Lung (tissue), 12 donors: ENCODE data around the gene MYO16. TPM values are rescaled to one million over a fixed set of nuclear protein-coding genes. Genes with fewer than 3 reads are reported as not detected.

Source experiments
- ATAC-seq: fragments of 200-7000 bp; cut with Tn5 transposase; one replicate; pipeline ENCODE4 v1.9.1; 2020; ENCODE audit warnings: moderate number of reproducible peaks; ENCODE audit not compliant: insufficient read depth, low FRiP score
- DNase-seq, 3 donors: peaks; one replicate each; pipeline ENCODE4 v3.0.0-alpha.2; 2013 to 2017
- H3K27ac ChIP-seq, 2 donors: one replicate each; pipeline ENCODE4 v1.5.1; 2013; ENCODE audit warnings: mild to moderate bottlenecking in 2 of 2, moderate library complexity in 2 of 2, control low read depth in 1 of 2, inconsistent platforms in 1 of 2, low read depth in 1 of 2, low read length in 1 of 2
- H3K27me3 ChIP-seq, 3 donors: one replicate each; pipeline ENCODE4 v1.5.1; 2013; ENCODE audit warnings: low read length in 2 of 3; ENCODE audit not compliant: control insufficient read depth in 3 of 3, insufficient read depth in 3 of 3
- H3K36me3 ChIP-seq, 4 donors: one replicate each; pipeline ENCODE4 v1.5.1; 2013; ENCODE audit warnings: low read length in 4 of 4, mild to moderate bottlenecking in 1 of 4, moderate library complexity in 1 of 4; ENCODE audit not compliant: control insufficient read depth in 4 of 4, insufficient read depth in 4 of 4
- H3K4me1 ChIP-seq, 5 donors: one replicate each; pipeline ENCODE4 v1.5.1; 2013; ENCODE audit warnings: low read length in 5 of 5, mild to moderate bottlenecking in 2 of 5, moderate library complexity in 1 of 5; ENCODE audit not compliant: control insufficient read depth in 5 of 5, insufficient read depth in 5 of 5
- H3K4me3 ChIP-seq: one replicate; pipeline ENCODE4 v1.5.1; 2013; ENCODE audit warnings: mild to moderate bottlenecking, control low read depth, moderate library complexity
- H3K9ac ChIP-seq, 2 donors: one replicate each; pipeline ENCODE4 v1.5.1; 2013; ENCODE audit warnings: low read length in 2 of 2, control low read depth in 1 of 2; ENCODE audit not compliant: insufficient read depth in 1 of 2
- H3K9me3 ChIP-seq, 4 donors: one replicate each; pipeline ENCODE4 v1.5.1; 2013; ENCODE audit warnings: low read length in 3 of 4, mild to moderate bottlenecking in 1 of 4, moderate library complexity in 1 of 4; ENCODE audit not compliant: control insufficient read depth in 4 of 4, insufficient read depth in 3 of 4
- CTCF ChIP-seq: IDR thresholded peaks from 2 replicates; pipeline ENCODE4 v1.5.1; 2012; ENCODE audit warnings: mild to moderate bottlenecking; ENCODE audit errors: control extremely low read depth, extremely low read depth
- whole genome bisulfite sequencing, 2 donors: extraction: QIAGEN DNeasy Blood & Tissue Kit; methylation state at CpG; one replicate each; pipeline ENCODE4 v1.1.7; 2013; 5-methylcytosine and 5-hydroxymethylcytosine counted together
- polyA plus RNA-seq, 2 donors: library from polyadenylated mRNA; stranded (reverse); fragments of 200-250 nt; gene quantifications; one replicate each; pipeline ENCODE4 v1.2.1, GENCODE V29; 2013
- total RNA-seq, 2 donors: library from RNA; depleted of rRNA in 1 of 2; stranded (reverse); fragments of >200 nt in 1 of 2; gene quantifications; one replicate each; pipeline ENCODE4 v1.2.1, GENCODE V29; 2014 to 2021
- donor health status: control.
- donor health status: control.
- donor health status: Bipolar disorder and iron deficiency.
- donor health status: healthy.
- donor health status: DM: yes; HTN: yes; CAD: no.

Gene MYO16
- total and polyA plus RNA-seq, 4 donors = 0.12 to 13.8 (median 0.88) TPM

GRCh38 chr13:108993346-108993745 lies 363.9 kb downstream of the MYO16 start:
- TF ChIP-seq CTCF = no peak
- WGBS, 2 donors = 39 to 56% methylated on average over 5 of the region's 5 CpGs

GRCh38 chr13:108996430-108996829 lies 367.0 kb downstream of the MYO16 start:
- H3K4me3 ChIP-seq = no peak overlapping the region
- ATAC-seq (no peak), DNase-seq (no peak)
- H3K36me3 ChIP-seq = no peaks in the 10 kb centered on the region
- no peak overlapping the region for H3K9ac ChIP-seq
- H3K9me3 ChIP-seq = no peaks in the 10 kb centered on the region
- H3K27ac ChIP-seq = no peak overlapping the region
- no peaks in the 10 kb centered on the region for H3K4me1 ChIP-seq
- no peak for TF ChIP-seq CTCF
- H3K27me3 ChIP-seq = no peaks in the 10 kb centered on the region

More at GRCh38 chr13:108993346-108993745, 363.9 kb downstream of the MYO16 start:
- H3K4me1 ChIP-seq = no peaks in the 10 kb centered on the region
- no peak overlapping the region for H3K9ac ChIP-seq
- no peaks in the 10 kb centered on the region for H3K36me3 ChIP-seq
- DNase-seq (no peak), ATAC-seq (no peak)
- H3K9me3 ChIP-seq = peaks cover 0 to 2% (median 0%) of the 10 kb centered on the region in 4 donors
- H3K27ac ChIP-seq = no peak overlapping the region
- no peaks in the 10 kb centered on the region for H3K27me3 ChIP-seq
- H3K4me3 ChIP-seq = no peak overlapping the region

GRCh38 chr13:109000207-109000606 lies 370.8 kb downstream of the MYO16 start:
- no peak for TF ChIP-seq CTCF
- H3K4me3 ChIP-seq = no peak overlapping the region
- H3K27me3 ChIP-seq = no peaks in the 10 kb centered on the region
- no peak overlapping the region for H3K9ac ChIP-seq
- no peaks in the 10 kb centered on the region for H3K4me1 ChIP-seq
- H3K9me3 ChIP-seq = no peaks in the 10 kb centered on the region
- WGBS, 2 donors = 73 to 80% methylated on average over 2 of the region's 2 CpGs
- H3K36me3 ChIP-seq = no peaks in the 10 kb centered on the region
- no peak for ATAC-seq
- H3K27ac ChIP-seq = no peak overlapping the region
- no peak for DNase-seq

GRCh38 chr13:109002934-109003333 lies 373.5 kb downstream of the MYO16 start:
- Histone ChIP-seq H3K4me1 (no peaks in the 10 kb centered on the region), H3K9me3 (no peaks in the 10 kb centered on the region), H3K36me3 (no peaks in the 10 kb centered on the region), H3K4me3 (no peak overlapping the region), H3K27ac (no peak overlapping the region), H3K27me3 (no peaks in the 10 kb centered on the region), H3K9ac (no peak overlapping the region)
- no peak for TF ChIP-seq CTCF
- no peak for DNase-seq
- ATAC-seq = no peak
- WGBS, 2 donors = 84 to 92% methylated on average over 2 of the region's 2 CpGs
